ENCODE results near the gene TBC1D22A. TPM values are rescaled to one million over a fixed set of nuclear protein-coding genes. Genes with fewer than 3 reads are reported as not detected.
"Not testable (repeated sequence)": the region's sequence is repeated elsewhere in the genome, so short reads cannot be mapped to it uniquely, and the experiment has no call there.

TBC1D22A gene
- total RNA-seq, 2 experiments from 2014 or later = 22.3 to 43.9 TPM

- intact Hi-C loops (cut with micrococcal nuclease; ENCODE audit: unreplicated experiment) = no loop called here
- TF ChIP-seq EZH2phosphoT487 (IDR thresholded peaks at IDR 0.05; ENCODE audit: borderline replicate concordance, low read depth, low read length) (no peak), CTCF (conservative IDR thresholded peaks at IDR 0.05; ENCODE audit: low read length) (no peak)
- DNase-seq (ENCODE audit: low spot score) = no peak
- Histone ChIP-seq H2AFZ (ENCODE audit: low read length) (no peak overlapping the region), H3K4me1 (ENCODE audit: insufficient read depth, low read length, poor library complexity, severe bottlenecking) (no peaks in the 10 kb centered on the region), H3K9me3 (ENCODE audit: low read length) (no peaks in the 10 kb centered on the region), H3K36me3 (ENCODE audit: insufficient read depth, low read length) (peaks cover 16% of the 10 kb centered on the region; the same call in 1 of the 2 replicates), H3K9me2 (ENCODE audit: insufficient read depth, low read length) (no peaks in the 10 kb centered on the region), H3K4me3 (ENCODE audit: low read depth, low read length, poor library complexity, severe bottlenecking) (no peak overlapping the region), H3K27ac (ENCODE audit: low read depth, low read length, poor library complexity, severe bottlenecking) (no peak overlapping the region), H3K4me2 (ENCODE audit: low read length) (no peak overlapping the region), H3K79me2 (ENCODE audit: insufficient read depth, low read depth, low read length) (no peaks in the 10 kb centered on the region), H4K20me1 (ENCODE audit: insufficient read depth, low read length) (no peaks in the 10 kb centered on the region)
- ChIA-PET CTCF (ENCODE audit: unreplicated experiment) (no interaction called here), POLR2A (interaction anchor here (1.2 kb wide), 1 partner anchor 9 kb away, joined by 3 read pairs; no protein-coding TSS in a partner anchor)
- BruUV-seq (replicated peaks) = no TSS peak
Observed at GRCh38 chr22:46976143-46976542, 213.7 kb downstream of the TBC1D22A start.

- peaks cover 16% of the 10 kb centered on the region; the same call in 1 of the 2 replicates for H3K36me3 ChIP-seq (ENCODE audit: insufficient read depth, low read length)
- TF ChIP-seq CTCF (conservative IDR thresholded peaks at IDR 0.05; ENCODE audit: low read length) = no peak
- no peak for TF ChIP-seq EZH2phosphoT487 (IDR thresholded peaks at IDR 0.05; ENCODE audit: borderline replicate concordance, low read depth, low read length)
- no peak overlapping the region for H3K27ac ChIP-seq (ENCODE audit: low read depth, low read length, poor library complexity, severe bottlenecking)
- H4K20me1 ChIP-seq (ENCODE audit: insufficient read depth, low read length) = no peaks in the 10 kb centered on the region
- no peaks in the 10 kb centered on the region for H3K79me2 ChIP-seq (ENCODE audit: insufficient read depth, low read depth, low read length)
- H3K9me3 ChIP-seq (ENCODE audit: low read length) = no peaks in the 10 kb centered on the region
- no peak overlapping the region for H3K4me2 ChIP-seq (ENCODE audit: low read length)
- ChIA-PET CTCF (ENCODE audit: unreplicated experiment) (no interaction called here), POLR2A (interaction anchor here (1.2 kb wide), 1 partner anchor 9 kb away, joined by 3 read pairs; no protein-coding TSS in a partner anchor)
- H3K9me2 ChIP-seq (ENCODE audit: insufficient read depth, low read length) = no peaks in the 10 kb centered on the region
- intact Hi-C loops (cut with micrococcal nuclease; ENCODE audit: unreplicated experiment) = no loop called here
- H3K4me3 ChIP-seq (ENCODE audit: low read depth, low read length, poor library complexity, severe bottlenecking) = no peak overlapping the region
- H2AFZ ChIP-seq (ENCODE audit: low read length) = no peak overlapping the region
- BruUV-seq (replicated peaks) = no TSS peak
- no peaks in the 10 kb centered on the region for H3K4me1 ChIP-seq (ENCODE audit: insufficient read depth, low read length, poor library complexity, severe bottlenecking)
- DNase-seq (ENCODE audit: low spot score) = no peak
Observed at GRCh38 chr22:46976598-46976997, 214.1 kb downstream of the TBC1D22A start.

GRCh38 chr22:46977656-46978343, 215.3 kb downstream of the TBC1D22A start:
- H3K27ac ChIP-seq (ENCODE audit: low read depth, low read length, poor library complexity, severe bottlenecking) = no peak overlapping the region
- DNase-seq (ENCODE audit: low spot score) = no peak
- ChIA-PET POLR2A (interaction anchor here (0.6 kb wide), 1 partner anchor 57 kb away, joined by 3 read pairs; no protein-coding TSS in a partner anchor), CTCF (ENCODE audit: unreplicated experiment) (no interaction called here)
- no peaks in the 10 kb centered on the region for H3K79me2 ChIP-seq (ENCODE audit: insufficient read depth, low read depth, low read length)
- H3K4me3 ChIP-seq (ENCODE audit: low read depth, low read length, poor library complexity, severe bottlenecking) = no peak overlapping the region
- H3K4me2 ChIP-seq (ENCODE audit: low read length) = no peak overlapping the region
- TF ChIP-seq CTCF (conservative IDR thresholded peaks at IDR 0.05; ENCODE audit: low read length) = no peak
- TF ChIP-seq EZH2phosphoT487 (IDR thresholded peaks at IDR 0.05; ENCODE audit: borderline replicate concordance, low read depth, low read length) = no peak
- H3K4me1 ChIP-seq (ENCODE audit: insufficient read depth, low read length, poor library complexity, severe bottlenecking) = no peaks in the 10 kb centered on the region
- no peaks in the 10 kb centered on the region for H4K20me1 ChIP-seq (ENCODE audit: insufficient read depth, low read length)
- H2AFZ ChIP-seq (ENCODE audit: low read length) = no peak overlapping the region
- intact Hi-C loops (cut with micrococcal nuclease; ENCODE audit: unreplicated experiment) = no loop called here
- peaks cover 16% of the 10 kb centered on the region; the same call in 1 of the 2 replicates for H3K36me3 ChIP-seq (ENCODE audit: insufficient read depth, low read length)
- no peaks in the 10 kb centered on the region for H3K9me3 ChIP-seq (ENCODE audit: low read length)
- H3K9me2 ChIP-seq (ENCODE audit: insufficient read depth, low read length) = no peaks in the 10 kb centered on the region
- no TSS peak for BruUV-seq (replicated peaks)

DNA sequence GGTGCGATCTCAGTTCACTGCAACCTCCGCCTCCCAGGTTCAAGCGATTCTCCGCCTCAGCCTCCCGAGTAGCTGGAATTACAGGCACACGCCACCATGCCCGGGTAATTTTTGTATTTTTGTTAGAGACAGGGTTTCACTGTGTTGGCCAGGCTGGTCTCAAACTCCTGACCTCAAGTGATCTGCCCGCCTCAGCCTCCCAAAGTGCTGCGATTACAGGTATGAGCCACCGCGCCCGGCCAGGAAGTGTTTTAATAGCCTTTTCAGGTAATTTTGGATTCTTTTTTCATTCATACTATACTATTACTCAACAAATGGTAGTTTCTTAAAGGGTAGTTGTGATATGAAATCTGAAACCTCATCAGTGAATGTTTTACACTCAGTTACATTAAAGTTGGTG, 216.2 kb downstream of the TBC1D22A start:
- POLR2A ChIA-PET = interaction anchor here (0.6 kb wide), 1 partner anchor 56 kb away, joined by 3 read pairs; no protein-coding TSS in a partner anchor
- not testable (repeated sequence) for H3K4me2 ChIP-seq (ENCODE audit: low read length)
- peaks cover 16% of the 10 kb centered on the region; the same call in 1 of the 2 replicates for H3K36me3 ChIP-seq (ENCODE audit: insufficient read depth, low read length)

More for the DNA sequence above, 216.2 kb downstream of the TBC1D22A start:
- CTCF ChIA-PET (ENCODE audit: unreplicated experiment); H3K79me2 ChIP-seq (ENCODE audit: insufficient read depth, low read depth, low read length); H3K9me2 ChIP-seq (ENCODE audit: insufficient read depth, low read length); H2AFZ ChIP-seq (ENCODE audit: low read length); H3K27ac ChIP-seq (ENCODE audit: low read depth, low read length, poor library complexity, severe bottlenecking); BruUV-seq (replicated peaks); H3K9me3 ChIP-seq (ENCODE audit: low read length); H4K20me1 ChIP-seq (ENCODE audit: insufficient read depth, low read length); H3K4me1 ChIP-seq (ENCODE audit: insufficient read depth, low read length, poor library complexity, severe bottlenecking); DNase-seq (ENCODE audit: low spot score); H3K4me3 ChIP-seq (ENCODE audit: low read depth, low read length, poor library complexity, severe bottlenecking); intact Hi-C loops (cut with micrococcal nuclease; ENCODE audit: unreplicated experiment): not testable (repeated sequence)

All from OCI-LY7 (cell line).